Measurements from ENCODE around the gene OSER1.

Gene OSER1

DNA sequence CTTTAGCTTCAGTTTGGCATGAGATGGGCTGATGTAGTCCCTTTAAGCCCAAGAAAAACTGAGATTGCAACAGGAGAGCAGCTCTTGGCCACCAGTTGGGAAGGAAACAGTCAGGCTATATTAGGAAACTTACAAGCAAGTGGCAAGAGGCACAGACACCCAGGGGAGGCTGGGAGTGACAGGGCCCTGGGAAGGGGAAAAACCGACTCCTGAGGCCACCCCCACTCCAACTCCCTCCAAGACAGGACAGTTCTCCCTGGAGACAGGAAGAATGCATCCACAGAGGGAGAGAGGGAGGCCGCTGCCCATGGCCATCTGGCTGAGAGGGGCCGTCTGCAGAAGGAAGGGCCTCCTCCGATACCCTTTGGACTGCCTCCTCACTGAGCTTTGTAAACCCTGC, 44.1 kb downstream of the OSER1 start:
- no peak for DNase-seq
- Histone ChIP-seq H3K27ac (ENCODE audit: low read depth, low read length) (peak overlapping the region; percentile 92), H3K9me3 (ENCODE audit: insufficient read depth, low read depth, low read length) (no peaks in the 10 kb centered on the region), H2BK12ac (ENCODE audit: low read length) (peak overlapping the region; percentile 72), H3K9ac (ENCODE audit: low read length) (no peak overlapping the region), H3K27me3 (ENCODE audit: insufficient read depth, low read length) (no peaks in the 10 kb centered on the region), H3K79me2 (ENCODE audit: control insufficient read depth, insufficient read depth, low read length, poor library complexity) (peaks cover 4% of the 10 kb centered on the region), H4K8ac (ENCODE audit: low read depth, low read length) (peak overlapping the region; percentile 79), H3K18ac (ENCODE audit: low read length) (peak overlapping the region; percentile 67), H3K4me2 (ENCODE audit: low read length) (no peak overlapping the region), H3K79me1 (ENCODE audit: low read length) (peaks cover 24% of the 10 kb centered on the region), H2AFZ (ENCODE audit: insufficient read depth, low read length, poor library complexity) (peak overlapping the region; percentile 30), H3K36me3 (ENCODE audit: control insufficient read depth in 1 of 2, insufficient read depth in 2 of 2, low read length in 2 of 2) (peaks cover 0 to 2% of the 10 kb centered on the region in 2 experiments), H4K12ac (ENCODE audit: low read depth, low read length) (no peak overlapping the region), H3K23ac (ENCODE audit: low read length) (no peak overlapping the region), H4K91ac (ENCODE audit: low read depth, low read length) (peak overlapping the region; percentile 86), H2AK5ac (ENCODE audit: low read length) (peak overlapping the region; percentile 60), H3K4me1 (ENCODE audit: control insufficient read depth in 1 of 2, insufficient read depth in 2 of 2, low read length in 2 of 2) (peaks cover 24 to 28% of the 10 kb centered on the region in 2 experiments), H3K14ac (ENCODE audit: low read length) (peak overlapping the region; percentile 76), H3K4ac (ENCODE audit: low read depth, low read length) (peak overlapping the region; percentile 59), H2BK5ac (ENCODE audit: low read depth, low read length, poor library complexity) (peak overlapping the region; percentile 79), H3K4me3 (ENCODE audit: low read depth, low read length) (no peak overlapping the region), H2BK120ac (ENCODE audit: insufficient read depth, low read length, poor library complexity) (peak overlapping the region; percentile 67)
- no CpG with 5 or more reads among the region's 4 CpGs for WGBS (ENCODE audit: extremely low coverage, insufficient coverage, insufficient read length)

DNA sequence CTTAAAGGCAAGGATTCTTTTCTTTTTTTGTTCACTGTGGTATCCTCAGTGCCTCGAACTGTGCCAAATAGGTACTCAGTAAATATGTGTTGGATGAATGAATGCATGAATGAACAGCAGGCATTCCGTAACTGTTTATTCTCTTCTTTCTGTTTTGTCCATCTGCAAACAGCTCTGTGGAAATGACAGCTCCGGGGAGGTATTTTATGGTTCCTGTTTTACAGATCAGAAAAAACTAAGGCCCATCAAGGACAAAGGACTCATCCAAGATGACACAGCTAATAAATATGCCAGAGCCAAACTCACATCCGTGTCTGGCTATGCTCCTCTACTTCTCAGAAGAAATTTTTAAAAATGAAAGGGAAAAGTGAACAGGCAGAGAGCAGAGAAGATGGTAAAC, 44.6 kb downstream of the OSER1 start:
- peak overlapping the region; percentile 92 for H3K27ac ChIP-seq (ENCODE audit: low read depth, low read length)

DNA sequence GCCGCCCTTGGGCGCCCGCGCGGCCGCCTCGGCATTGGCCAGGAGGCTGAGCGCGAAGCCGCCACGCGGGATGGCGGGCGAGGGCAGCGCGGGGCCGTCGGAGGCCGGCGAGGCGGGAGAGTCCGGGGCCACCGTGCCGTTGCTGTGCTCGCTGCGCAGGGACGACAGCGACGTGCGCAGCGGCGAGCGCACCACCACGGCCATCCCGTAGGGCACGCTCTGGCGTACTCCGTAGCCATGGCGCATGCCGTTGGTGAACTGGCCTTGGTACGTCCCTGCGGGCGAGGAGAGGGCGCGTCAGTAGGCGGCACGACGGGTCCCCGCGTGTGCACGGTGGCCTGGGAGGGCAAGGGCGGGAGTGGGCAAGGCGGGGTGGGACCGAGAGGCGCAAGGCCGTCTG, 50.4 kb downstream of the OSER1 start:
- Histone ChIP-seq H3K4me1 (ENCODE audit: control insufficient read depth in 1 of 2, insufficient read depth in 2 of 2, low read length in 2 of 2) (peaks cover 0 to under 1% of the 10 kb centered on the region in 2 experiments), H2BK120ac (ENCODE audit: insufficient read depth, low read length, poor library complexity) (no peak overlapping the region), H3K79me1 (ENCODE audit: low read length) (no peaks in the 10 kb centered on the region), H3K4ac (ENCODE audit: low read depth, low read length) (no peak overlapping the region), H3K36me3 (ENCODE audit: control insufficient read depth in 1 of 2, insufficient read depth in 2 of 2, low read length in 2 of 2) (peaks cover 19 to 36% of the 10 kb centered on the region in 2 experiments), H3K14ac (ENCODE audit: low read length) (no peak overlapping the region), H3K4me2 (ENCODE audit: low read length) (no peak overlapping the region), H3K9me3 (ENCODE audit: insufficient read depth, low read depth, low read length) (no peaks in the 10 kb centered on the region), H2BK5ac (ENCODE audit: low read depth, low read length, poor library complexity) (no peak overlapping the region), H3K79me2 (ENCODE audit: control insufficient read depth, insufficient read depth, low read length, poor library complexity) (no peaks in the 10 kb centered on the region), H3K18ac (ENCODE audit: low read length) (no peak overlapping the region), H2BK12ac (ENCODE audit: low read length) (no peak overlapping the region), H2AFZ (ENCODE audit: insufficient read depth, low read length, poor library complexity) (no peak overlapping the region), H4K12ac (ENCODE audit: low read depth, low read length) (no peak overlapping the region), H3K4me3 (ENCODE audit: low read depth, low read length) (no peak overlapping the region), H3K9ac (ENCODE audit: low read length) (no peak overlapping the region), H3K23ac (ENCODE audit: low read length) (no peak overlapping the region), H3K27ac (ENCODE audit: low read depth, low read length) (no peak overlapping the region), H2AK5ac (ENCODE audit: low read length) (no peak overlapping the region), H4K8ac (ENCODE audit: low read depth, low read length) (no peak overlapping the region), H3K27me3 (ENCODE audit: insufficient read depth, low read length) (no peaks in the 10 kb centered on the region), H4K91ac (ENCODE audit: low read depth, low read length) (no peak overlapping the region)
- no CpG with 5 or more reads among the region's 56 CpGs for WGBS (ENCODE audit: extremely low coverage, insufficient coverage, insufficient read length)
- DNase-seq: no peak

More for the DNA sequence above, 44.6 kb downstream of the OSER1 start:
- no peak overlapping the region for H4K8ac ChIP-seq (ENCODE audit: low read depth, low read length)
- H3K4me3 ChIP-seq (ENCODE audit: low read depth, low read length): no peak overlapping the region
- peaks cover 0 to 4% of the 10 kb centered on the region in 2 experiments for H3K36me3 ChIP-seq (ENCODE audit: control insufficient read depth in 1 of 2, insufficient read depth in 2 of 2, low read length in 2 of 2)
- H4K91ac ChIP-seq (ENCODE audit: low read depth, low read length): no peak overlapping the region
- H3K4me1 ChIP-seq (ENCODE audit: control insufficient read depth in 1 of 2, insufficient read depth in 2 of 2, low read length in 2 of 2): peaks cover 19 to 23% of the 10 kb centered on the region in 2 experiments
- H3K4me2 ChIP-seq (ENCODE audit: low read length): no peak overlapping the region
- no peaks in the 10 kb centered on the region for H3K27me3 ChIP-seq (ENCODE audit: insufficient read depth, low read length)
- no peak overlapping the region for H3K4ac ChIP-seq (ENCODE audit: low read depth, low read length)
- H2BK120ac ChIP-seq (ENCODE audit: insufficient read depth, low read length, poor library complexity): no peak overlapping the region
- H3K23ac ChIP-seq (ENCODE audit: low read length): no peak overlapping the region
- H2AK5ac ChIP-seq (ENCODE audit: low read length): no peak overlapping the region
- H3K79me1 ChIP-seq (ENCODE audit: low read length): peaks cover 19% of the 10 kb centered on the region
- no peaks in the 10 kb centered on the region for H3K9me3 ChIP-seq (ENCODE audit: insufficient read depth, low read depth, low read length)
- H2BK5ac ChIP-seq (ENCODE audit: low read depth, low read length, poor library complexity): no peak overlapping the region
- no peaks in the 10 kb centered on the region for H3K79me2 ChIP-seq (ENCODE audit: control insufficient read depth, insufficient read depth, low read length, poor library complexity)
- no peak overlapping the region for H3K14ac ChIP-seq (ENCODE audit: low read length)
- DNase-seq: no peak
- no peak overlapping the region for H3K18ac ChIP-seq (ENCODE audit: low read length)
- H3K9ac ChIP-seq (ENCODE audit: low read length): no peak overlapping the region
- no peak overlapping the region for H2AFZ ChIP-seq (ENCODE audit: insufficient read depth, low read length, poor library complexity)
- H4K12ac ChIP-seq (ENCODE audit: low read depth, low read length): no peak overlapping the region
- H2BK12ac ChIP-seq (ENCODE audit: low read length): no peak overlapping the region
- WGBS (ENCODE audit: extremely low coverage, insufficient coverage, insufficient read length): no CpG with 5 or more reads among the region's 4 CpGs

DNA sequence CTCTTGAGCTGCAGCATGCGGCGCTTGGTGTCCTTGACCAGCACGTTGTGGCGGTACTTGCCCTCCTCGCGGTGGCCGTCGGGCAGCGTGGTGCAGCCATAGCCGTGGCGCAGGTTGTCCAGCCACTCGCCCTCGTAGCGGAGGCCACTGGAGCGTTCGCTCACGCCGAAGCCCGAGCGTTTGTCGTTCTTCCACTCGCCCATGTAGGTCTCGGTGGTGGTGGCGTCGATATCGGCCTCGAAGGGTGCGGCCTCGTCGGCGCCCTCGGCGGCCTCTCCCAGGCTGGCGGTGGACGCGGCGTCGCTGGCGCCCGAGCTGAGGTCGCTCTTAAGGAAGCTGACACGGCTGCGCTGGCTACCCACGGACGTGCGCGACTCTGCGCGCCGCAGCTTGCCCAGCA, 50.9 kb downstream of the OSER1 start:
- Histone ChIP-seq H3K79me1 (ENCODE audit: low read length) (peaks cover 4% of the 10 kb centered on the region), H3K27ac (ENCODE audit: low read depth, low read length) (no peak overlapping the region)
- WGBS (ENCODE audit: extremely low coverage, insufficient coverage, insufficient read length): no CpG with 5 or more reads among the region's 50 CpGs

More for the DNA sequence above, 50.9 kb downstream of the OSER1 start:
- no peak overlapping the region for H4K8ac ChIP-seq (ENCODE audit: low read depth, low read length)
- no peaks in the 10 kb centered on the region for H3K27me3 ChIP-seq (ENCODE audit: insufficient read depth, low read length)
- no peak overlapping the region for H2BK120ac ChIP-seq (ENCODE audit: insufficient read depth, low read length, poor library complexity)
- H2BK12ac ChIP-seq (ENCODE audit: low read length): no peak overlapping the region
- H3K4ac ChIP-seq (ENCODE audit: low read depth, low read length): no peak overlapping the region
- H3K9me3 ChIP-seq (ENCODE audit: insufficient read depth, low read depth, low read length): no peaks in the 10 kb centered on the region
- H2AK5ac ChIP-seq (ENCODE audit: low read length): no peak overlapping the region
- no peak overlapping the region for H3K14ac ChIP-seq (ENCODE audit: low read length)
- no peak overlapping the region for H3K23ac ChIP-seq (ENCODE audit: low read length)
- no peak overlapping the region for H3K18ac ChIP-seq (ENCODE audit: low read length)
- no peak overlapping the region for H3K9ac ChIP-seq (ENCODE audit: low read length)
- H4K12ac ChIP-seq (ENCODE audit: low read depth, low read length): no peak overlapping the region
- H3K4me2 ChIP-seq (ENCODE audit: low read length): no peak overlapping the region
- H4K91ac ChIP-seq (ENCODE audit: low read depth, low read length): no peak overlapping the region
- H2BK5ac ChIP-seq (ENCODE audit: low read depth, low read length, poor library complexity): no peak overlapping the region
- DNase-seq: no peak
- peaks cover 2% of the 10 kb centered on the region for H3K79me2 ChIP-seq (ENCODE audit: control insufficient read depth, insufficient read depth, low read length, poor library complexity)
- peaks cover 4 to 5% of the 10 kb centered on the region in 2 experiments for H3K4me1 ChIP-seq (ENCODE audit: control insufficient read depth in 1 of 2, insufficient read depth in 2 of 2, low read length in 2 of 2)
- no peak overlapping the region for H3K4me3 ChIP-seq (ENCODE audit: low read depth, low read length)
- no peak overlapping the region for H2AFZ ChIP-seq (ENCODE audit: insufficient read depth, low read length, poor library complexity)
- H3K36me3 ChIP-seq (ENCODE audit: control insufficient read depth in 1 of 2, insufficient read depth in 2 of 2, low read length in 2 of 2): peaks cover 19 to 36% of the 10 kb centered on the region in 2 experiments

All from trophoblast cell (in vitro differentiated cells and primary cell).